K562 (cell line): Measurements from ENCODE around the gene TXLNG. TPM values are rescaled to one million over a fixed set of nuclear protein-coding genes. Genes with fewer than 3 reads are reported as not detected.

Experiments used
- ATAC-seq: fragments of 200-7000 bp; cut with Tn5 transposase; 3 replicates; pipeline ENCODE4 v1.9.1; 2020; ENCODE audit warnings: moderate library complexity
- BruUV-seq: library from RNA; stranded (reverse); fragments of 400-500 nt; replicated peaks from 2 replicates; lab custom pipeline; 2021; lab: Mats Ljungman, UMichigan
- CTCF ChIA-PET: fragments of 300-600 bp; formaldehyde crosslinking; extraction: SDS; loops from one replicate; lab custom pipeline; 2021; ENCODE audit warnings: low intra/inter-chr PET ratio; lab: Yijun Ruan, JAX
- POLR2A ChIA-PET: fragments of 300-600, 350-650 bp; sonication (Branson Sonifier 250); formaldehyde crosslinking; extraction: SDS; loops from one replicate; lab custom pipeline; 2021; ENCODE audit warnings: antibody characterized with exemption, inconsistent platforms; lab: Yijun Ruan, JAX
- DNase-seq, 4 experiments: peaks; one replicate each; pipeline versions ENCODE4 v3.0.0 to v3.0.0-alpha.2; 2011 to 2018; ENCODE audit warnings: low spot score in 3 of 4, mixed read lengths in 3 of 4; ENCODE audit errors: extremely low read depth in 1 of 4
- FAIRE-seq: peaks from 2 replicates; lab custom pipeline; 2011; peaks lifted over from hg19 to GRCh38; lab: Jason Lieb, UNC
- H2AFZ ChIP-seq: 2 replicates; pipeline ENCODE4 v1.6.0; 2011; ENCODE audit warnings: low read depth, low read length, control low read depth, inconsistent platforms
- H3K27ac ChIP-seq: fragments of 200-600 bp; 3 replicates; pipeline ENCODE4 v1.8.0; 2011; ENCODE audit warnings: low read depth, mild to moderate bottlenecking, control low read depth, inconsistent platforms, low read length, moderate library complexity, mixed read lengths; ENCODE audit errors: extremely low read depth
- H3K27me3 ChIP-seq, 2 experiments: fragments of 300-600 bp in 1 of 2; 2 replicates in 1 of 2; 3 replicates in 1 of 2; pipeline versions ENCODE4 v1.6.0 to v1.8.0; 2011; ENCODE audit warnings: inconsistent platforms in 2 of 2, low read length in 2 of 2, mild to moderate bottlenecking in 1 of 2, mixed read lengths in 1 of 2, moderate library complexity in 1 of 2; ENCODE audit not compliant: control insufficient read depth in 2 of 2, insufficient read depth in 2 of 2
- H3K36me3 ChIP-seq: fragments of 300-600 bp; 3 replicates; pipeline ENCODE4 v1.8.0; 2011; ENCODE audit warnings: mild to moderate bottlenecking, low read length, inconsistent platforms; ENCODE audit not compliant: control insufficient read depth, insufficient read depth
- H3K4me1 ChIP-seq, 2 experiments: fragments of 200-600 bp in 1 of 2; replicated peaks in 1 of 2; 2 replicates in 1 of 2; 3 replicates in 1 of 2; pipeline versions ENCODE4 v1.5.1 to v1.8.0; 2011; ENCODE audit warnings: inconsistent platforms in 2 of 2, low read length in 2 of 2, mild to moderate bottlenecking in 1 of 2, mixed read lengths in 1 of 2, moderate library complexity in 1 of 2; ENCODE audit not compliant: control insufficient read depth in 2 of 2, insufficient read depth in 2 of 2
- H3K4me2 ChIP-seq: 2 replicates; pipeline ENCODE4 v1.6.1; 2011; ENCODE audit warnings: low read length, control low read depth, inconsistent platforms, mixed read lengths; ENCODE audit not compliant: insufficient read depth
- H3K4me3 ChIP-seq: fragments of 200-600 bp; sonication (generic), shearing (Covaris generic); 2 replicates; pipeline ENCODE4 v1.5.1; 2016; ENCODE audit warnings: control low read depth, inconsistent platforms
- H3K79me2 ChIP-seq: fragments of 200-600 bp; 3 replicates; pipeline ENCODE4 v1.8.0; 2011; ENCODE audit warnings: low read length, inconsistent platforms; ENCODE audit not compliant: control insufficient read depth, insufficient read depth
- H3K9ac ChIP-seq, 2 experiments: 2 replicates each; pipeline versions ENCODE4 v1.6.0 to v1.6.1; 2011; ENCODE audit warnings: low read depth in 2 of 2, low read length in 2 of 2, control low read depth in 1 of 2, inconsistent platforms in 1 of 2, mild to moderate bottlenecking in 1 of 2, mixed read lengths in 1 of 2; ENCODE audit not compliant: insufficient read depth in 1 of 2
- H3K9me1 ChIP-seq: one replicate; pipeline ENCODE4 v1.6.0; 2011; ENCODE audit warnings: inconsistent platforms, mild to moderate bottlenecking, low read length, moderate library complexity; ENCODE audit not compliant: control insufficient read depth, insufficient read depth
- H3K9me3 ChIP-seq: replicated peaks from 2 replicates; pipeline ENCODE4 v1.5.1; 2011; ENCODE audit warnings: low read depth, low read length, inconsistent platforms; ENCODE audit not compliant: control insufficient read depth, insufficient read depth
- H4K20me1 ChIP-seq: replicated peaks from 2 replicates; pipeline ENCODE4 v1.6.1; 2011; ENCODE audit warnings: low read length, inconsistent platforms, mixed read lengths; ENCODE audit not compliant: control insufficient read depth, insufficient read depth
- BRCA1 ChIP-seq, 2 experiments: fragments of 450-650 bp in 1 of 2; sonication (generic) in 1 of 2; formaldehyde crosslinking in 1 of 2; IDR thresholded peaks; 2 replicates each; pipeline versions ENCODE4 v1.5.0 to v1.6.1; 2017 to 2020; ENCODE audit warnings: mild to moderate bottlenecking in 1 of 2, missing genetic modification reagents in 1 of 2
- NFE2L1 ChIP-seq: fragments of 450-650 bp; IDR thresholded peaks from 2 replicates; pipeline ENCODE4 v1.6.1; 2016; ENCODE audit warnings: missing genetic modification characterization, low read depth, mild to moderate bottlenecking, missing compliant biosample characterization, moderate library complexity, borderline replicate concordance
- ZBTB11 ChIP-seq, 3 experiments: fragments of 200-800 bp in 1 of 3; fragments of 250-450 bp in 1 of 3; fragments of 450-650 bp in 1 of 3; sonication (Bioruptor Pico) in 1 of 3; sonication (Bioruptor generic) in 1 of 3; formaldehyde crosslinking in 1 of 3; IDR thresholded peaks; 2 replicates each; pipeline versions ENCODE4 v1.6.1 to v1.8.0; 2016 to 2022; ENCODE audit warnings: mild to moderate bottlenecking in 2 of 3, missing genetic modification characterization in 2 of 3, missing compliant biosample characterization in 1 of 3, moderate library complexity in 1 of 3
- WGBS: fragments of 100-300 bp; shearing (Covaris generic); methylation state at CpG from one replicate; pipeline ENCODE4 v1.1.6; 2016; ENCODE audit warnings: low coverage, mixed read lengths; ENCODE audit not compliant: insufficient coverage; ENCODE audit errors: missing lambda C conversion rate; 5-methylcytosine and 5-hydroxymethylcytosine counted together
- in situ Hi-C: fragments of 300-500 bp; cut with MboI; formaldehyde crosslinking; loops from 4 replicates; pipeline ENCODE4 v1.15.0; 2018; ENCODE audit warnings: inconsistent platforms, mixed read lengths
- intact Hi-C: fragments of 100-400 bp; cut with micrococcal nuclease; formaldehyde crosslinking; loops from 2 replicates; pipeline ENCODE4 v1.14.2; 2022
- polyA plus RNA-seq, 8 experiments: library from polyadenylated mRNA; depleted of rRNA in 4 of 8; stranded (reverse) in 5 of 8; unstranded in 3 of 8; fragments of >200 nt; fragmentation: Nextera tagmentation in 2 of 8; fragmentation: Illumina TruSeq in 1 of 8; extraction: Ambion mirVana in 2 of 8; extraction: Trizol in 1 of 8; gene quantifications; 2 replicates each; pipeline versions ENCODE4 v1.2.1 to v1.2.3, GENCODE V29; 2011 to 2014; ENCODE audit warnings: inconsistent platforms in 1 of 8, missing spikeins in 1 of 8
- total RNA-seq, 7 experiments: library from RNA; depleted of rRNA in 6 of 7; stranded (reverse); fragments of >200 nt in 6 of 7; fragmentation: Illumina TruSeq in 2 of 7; extraction: Trizol in 2 of 7; gene quantifications; 2 replicates each; pipeline versions ENCODE4 v1.2.1 to v1.2.3, GENCODE V29; 2011 to 2021; ENCODE audit warnings: low replicate concordance in 1 of 7
- TF ChIP-seq, protein P1 (sequence below): fragments of 450-650 bp; IDR thresholded peaks from 2 replicates; pipeline ENCODE4 v1.6.1; 2016; ENCODE audit warnings: missing biosample characterization, missing genetic modification characterization

Gene TXLNG
- total and polyA plus RNA-seq, 9 of the 15 experiments (the other 6 are each of a cell fraction or from before 2014, with no cell fraction given): 13.1 to 47.0 (median 31.6) TPM

DNA sequence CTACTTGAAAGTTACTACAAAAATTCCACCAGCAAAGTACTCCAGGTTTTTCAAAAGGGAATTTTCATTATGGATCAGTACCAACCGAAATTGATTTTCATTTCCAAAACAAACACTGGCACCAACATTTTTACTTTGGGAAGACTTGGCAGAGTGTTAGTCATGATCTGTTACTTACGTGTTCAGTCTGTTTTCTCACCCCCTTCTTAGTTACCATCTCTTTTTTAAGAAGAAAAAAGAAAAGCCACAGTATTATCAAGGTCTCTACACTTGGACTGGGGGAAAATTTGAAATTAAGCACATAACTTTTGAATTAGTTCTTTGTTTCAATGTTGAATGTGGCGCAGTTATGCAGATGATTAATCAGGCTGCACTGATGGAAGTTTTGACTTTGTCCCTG, 56.4 kb downstream of the TXLNG start:
- Histone ChIP-seq H3K4me1 (peaks cover 0 to 3% of the 10 kb centered on the region in 2 experiments; a peak in 2 of 5 replicates), H3K4me2 (no peak overlapping the region), H3K79me2 (no peaks in the 10 kb centered on the region), H3K9ac (no peak overlapping the region), H3K27ac (peak overlapping the region; percentile 22; the same call in 1 of the 3 replicates), H4K20me1 (no peaks in the 10 kb centered on the region), H2AFZ (no peak overlapping the region), H3K27me3 (no peaks in the 10 kb centered on the region), H3K4me3 (no peak overlapping the region), H3K9me3 (no peaks in the 10 kb centered on the region), H3K9me1 (no peaks in the 10 kb centered on the region), H3K36me3 (peaks cover 90% of the 10 kb centered on the region)
- CTCF ChIA-PET: no interaction called here
- no peak for FAIRE-seq
- DNase-seq: no peak
- POLR2A ChIA-PET: no interaction called here
- TF ChIP-seq, protein P1, sequence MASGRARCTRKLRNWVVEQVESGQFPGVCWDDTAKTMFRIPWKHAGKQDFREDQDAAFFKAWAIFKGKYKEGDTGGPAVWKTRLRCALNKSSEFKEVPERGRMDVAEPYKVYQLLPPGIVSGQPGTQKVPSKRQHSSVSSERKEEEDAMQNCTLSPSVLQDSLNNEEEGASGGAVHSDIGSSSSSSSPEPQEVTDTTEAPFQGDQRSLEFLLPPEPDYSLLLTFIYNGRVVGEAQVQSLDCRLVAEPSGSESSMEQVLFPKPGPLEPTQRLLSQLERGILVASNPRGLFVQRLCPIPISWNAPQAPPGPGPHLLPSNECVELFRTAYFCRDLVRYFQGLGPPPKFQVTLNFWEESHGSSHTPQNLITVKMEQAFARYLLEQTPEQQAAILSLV: no peak
- TF ChIP-seq ZBTB11 (CRISPR knock-in tag; IDR thresholded peaks at IDR 0.05) (no peak), BRCA1 (IDR thresholded peaks at IDR 0.05) (no peak), BRCA1 (CRISPR knock-in tag; IDR thresholded peaks at IDR 0.05) (no peak), NFE2L1 (tag) (no peak)
- 82% methylated on average over 3 of the region's 3 CpGs for WGBS
- ATAC-seq: no peak
- intact Hi-C loops (no loop called here), in situ Hi-C loops (no loop called here)
- BruUV-seq: no TSS peak
